ENCODE data around the gene CARMIL1. TPM values are rescaled to one million over a fixed set of nuclear protein-coding genes. Genes with fewer than 3 reads are reported as not detected.
"Not testable (repeated sequence)": the region's sequence is repeated elsewhere in the genome, so short reads cannot be mapped to it uniquely, and the experiment has no call there.

CARMIL1 gene
- total RNA-seq, 1 donor from 2014 or later: 19.1 TPM

DNA sequence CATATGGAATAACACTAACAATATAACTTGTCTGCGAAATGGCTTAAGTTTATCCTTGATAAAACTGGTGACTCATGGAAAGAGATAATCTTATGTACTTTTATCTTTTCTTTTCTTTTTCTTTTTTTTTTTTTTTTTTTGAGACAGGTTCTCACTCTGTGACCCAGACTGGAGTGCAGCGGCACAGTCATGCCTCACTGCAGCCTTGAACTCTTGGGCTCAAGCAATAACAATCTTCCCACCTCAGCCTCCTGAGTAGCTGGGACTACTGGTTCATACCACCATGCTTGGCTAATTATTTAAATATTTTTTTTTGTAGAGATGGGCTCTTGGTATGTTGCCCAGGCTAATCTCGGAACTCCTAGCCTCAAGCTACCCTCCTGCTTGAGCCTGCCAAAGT lies 304.7 kb downstream of the CARMIL1 start:
- H3K36me3 Mint-ChIP-seq (ENCODE audit: low read depth, unreplicated experiment): peaks cover 12% of the 10 kb centered on the region
- H3K9me3 ChIP-seq (ENCODE audit: insufficient read depth, low read depth, low read length): no peaks in the 10 kb centered on the region
- FAIRE-seq: no peak

DNA sequence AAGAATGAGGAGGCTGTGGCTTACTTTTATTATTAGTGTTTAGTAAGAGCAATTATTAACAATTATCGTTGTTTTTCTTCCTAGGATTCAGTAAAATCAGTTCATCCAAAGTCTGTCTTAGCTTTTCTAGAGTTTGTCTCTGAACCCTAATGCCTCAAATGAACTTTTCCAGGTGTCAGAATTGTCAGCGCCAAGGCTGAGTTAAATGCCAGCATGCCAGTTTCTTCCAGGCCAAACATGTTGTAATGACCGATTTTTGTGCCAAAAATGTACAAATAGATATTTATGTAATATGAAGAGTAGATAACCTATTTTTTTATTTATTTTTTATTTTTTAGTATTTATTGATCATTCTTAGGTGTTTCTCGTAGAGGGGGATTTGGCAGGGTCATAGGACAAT lies 306.1 kb downstream of the CARMIL1 start:
- H3K9me3 ChIP-seq (ENCODE audit: insufficient read depth, low read depth, low read length): no peaks in the 10 kb centered on the region
- H3K27me3 ChIP-seq (ENCODE audit: insufficient read depth, low read length): no peaks in the 10 kb centered on the region
- FAIRE-seq (no peak), DNase-seq (ENCODE audit: low read depth) (no peak)
- Mint-ChIP-seq H3K36me3 (ENCODE audit: low read depth, unreplicated experiment) (peaks cover 13% of the 10 kb centered on the region), H3K27ac (ENCODE audit: unreplicated experiment) (no peak overlapping the region), H3K4me3 (ENCODE audit: unreplicated experiment) (no peak overlapping the region), H3K9me3 (ENCODE audit: unreplicated experiment) (no peaks in the 10 kb centered on the region), H3K4me1 (ENCODE audit: low read depth, unreplicated experiment) (peaks cover 14% of the 10 kb centered on the region), H3K27me3 (ENCODE audit: low read depth, unreplicated experiment) (no peaks in the 10 kb centered on the region)
- no peak overlapping the region for H2AFZ ChIP-seq (ENCODE audit: low read depth, low read length)
- H3K9ac ChIP-seq (ENCODE audit: low read length): no peak overlapping the region
- H3K27ac ChIP-seq (ENCODE audit: low read depth, low read length): no peak overlapping the region
- no peak overlapping the region for H3K4me2 ChIP-seq (ENCODE audit: low read length)
- H3K4me3 ChIP-seq (ENCODE audit: insufficient read depth, low read depth, low read length): no peak overlapping the region
- no peaks in the 10 kb centered on the region for H4K20me1 ChIP-seq (ENCODE audit: insufficient read depth, low read length)
- H3K36me3 ChIP-seq (ENCODE audit: insufficient read depth, low read length): no peaks in the 10 kb centered on the region
- no peaks in the 10 kb centered on the region for H3K4me1 ChIP-seq (ENCODE audit: insufficient read depth, low read length)
- no peak for TF ChIP-seq EZH2 (IDR thresholded peaks at IDR 0.05; ENCODE audit: insufficient read depth, low read length)
- TF ChIP-seq, protein P1, sequence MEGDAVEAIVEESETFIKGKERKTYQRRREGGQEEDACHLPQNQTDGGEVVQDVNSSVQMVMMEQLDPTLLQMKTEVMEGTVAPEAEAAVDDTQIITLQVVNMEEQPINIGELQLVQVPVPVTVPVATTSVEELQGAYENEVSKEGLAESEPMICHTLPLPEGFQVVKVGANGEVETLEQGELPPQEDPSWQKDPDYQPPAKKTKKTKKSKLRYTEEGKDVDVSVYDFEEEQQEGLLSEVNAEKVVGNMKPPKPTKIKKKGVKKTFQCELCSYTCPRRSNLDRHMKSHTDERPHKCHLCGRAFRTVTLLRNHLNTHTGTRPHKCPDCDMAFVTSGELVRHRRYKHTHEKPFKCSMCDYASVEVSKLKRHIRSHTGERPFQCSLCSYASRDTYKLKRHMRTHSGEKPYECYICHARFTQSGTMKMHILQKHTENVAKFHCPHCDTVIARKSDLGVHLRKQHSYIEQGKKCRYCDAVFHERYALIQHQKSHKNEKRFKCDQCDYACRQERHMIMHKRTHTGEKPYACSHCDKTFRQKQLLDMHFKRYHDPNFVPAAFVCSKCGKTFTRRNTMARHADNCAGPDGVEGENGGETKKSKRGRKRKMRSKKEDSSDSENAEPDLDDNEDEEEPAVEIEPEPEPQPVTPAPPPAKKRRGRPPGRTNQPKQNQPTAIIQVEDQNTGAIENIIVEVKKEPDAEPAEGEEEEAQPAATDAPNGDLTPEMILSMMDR (IDR thresholded peaks at IDR 0.05; ENCODE audit: insufficient read depth, low read depth, low read length): no peak
- no peaks in the 10 kb centered on the region for H3K79me2 ChIP-seq (ENCODE audit: insufficient read depth, low read length)

More for the DNA sequence above, 304.7 kb downstream of the CARMIL1 start:
- Histone ChIP-seq H4K20me1 (ENCODE audit: insufficient read depth, low read length) (no peaks in the 10 kb centered on the region), H3K79me2 (ENCODE audit: insufficient read depth, low read length) (no peaks in the 10 kb centered on the region), H3K27ac (ENCODE audit: low read depth, low read length) (no peak overlapping the region), H3K9ac (ENCODE audit: low read length) (no peak overlapping the region), H3K4me2 (ENCODE audit: low read length) (no peak overlapping the region), H3K4me1 (ENCODE audit: insufficient read depth, low read length) (no peaks in the 10 kb centered on the region), H3K4me3 (ENCODE audit: insufficient read depth, low read depth, low read length) (no peak overlapping the region), H3K27me3 (ENCODE audit: insufficient read depth, low read length) (no peaks in the 10 kb centered on the region), H2AFZ (ENCODE audit: low read depth, low read length) (no peak overlapping the region), H3K36me3 (ENCODE audit: insufficient read depth, low read length) (no peaks in the 10 kb centered on the region)
- Mint-ChIP-seq H3K4me3 (ENCODE audit: unreplicated experiment) (no peak overlapping the region), H3K4me1 (ENCODE audit: low read depth, unreplicated experiment) (peaks cover 14% of the 10 kb centered on the region), H3K27me3 (ENCODE audit: low read depth, unreplicated experiment) (no peaks in the 10 kb centered on the region), H3K9me3 (ENCODE audit: unreplicated experiment) (no peaks in the 10 kb centered on the region), H3K27ac (ENCODE audit: unreplicated experiment) (no peak overlapping the region)
- no peak for TF ChIP-seq EZH2 (IDR thresholded peaks at IDR 0.05; ENCODE audit: insufficient read depth, low read length)
- TF ChIP-seq, protein P1 (IDR thresholded peaks at IDR 0.05; ENCODE audit: insufficient read depth, low read depth, low read length): no peak
- no peak for DNase-seq (ENCODE audit: low read depth)

GRCh38 chr6:25586119-25586518 lies 306.9 kb downstream of the CARMIL1 start:
- not testable (repeated sequence) for H3K27me3 Mint-ChIP-seq (ENCODE audit: low read depth, unreplicated experiment)
- H3K4me1 Mint-ChIP-seq (ENCODE audit: low read depth, unreplicated experiment): peaks cover 14% of the 10 kb centered on the region

More at GRCh38 chr6:25586119-25586518, 306.9 kb downstream of the CARMIL1 start:
- H4K20me1 ChIP-seq (ENCODE audit: insufficient read depth, low read length); H3K27ac ChIP-seq (ENCODE audit: low read depth, low read length); H3K27ac Mint-ChIP-seq (ENCODE audit: unreplicated experiment); H3K36me3 ChIP-seq (ENCODE audit: insufficient read depth, low read length); H2AFZ ChIP-seq (ENCODE audit: low read depth, low read length); H3K27me3 ChIP-seq (ENCODE audit: insufficient read depth, low read length); H3K4me3 ChIP-seq (ENCODE audit: insufficient read depth, low read depth, low read length); H3K4me2 ChIP-seq (ENCODE audit: low read length); DNase-seq (ENCODE audit: low read depth); H3K4me3 Mint-ChIP-seq (ENCODE audit: unreplicated experiment); H3K4me1 ChIP-seq (ENCODE audit: insufficient read depth, low read length); H3K9me3 Mint-ChIP-seq (ENCODE audit: unreplicated experiment); FAIRE-seq; H3K79me2 ChIP-seq (ENCODE audit: insufficient read depth, low read length); H3K9ac ChIP-seq (ENCODE audit: low read length); H3K9me3 ChIP-seq (ENCODE audit: insufficient read depth, low read depth, low read length): not testable (repeated sequence)
- peaks cover 11% of the 10 kb centered on the region for H3K36me3 Mint-ChIP-seq (ENCODE audit: low read depth, unreplicated experiment)

Measured in astrocyte (in vitro differentiated cells and primary cell).